ENCODE measurements around the gene DLG2. TPM values are rescaled to one million over a fixed set of nuclear protein-coding genes. Genes with fewer than 3 reads are reported as not detected.

The DLG2 gene
- total RNA-seq, 1 donor from 2014 or later = 2.1 TPM

- TF ChIP-seq CTCF (conservative IDR thresholded peaks at IDR 0.05) = no peak
Measured at GRCh38 chr11:84757711-84758110, 869.4 kb downstream of the DLG2 start.

DNA sequence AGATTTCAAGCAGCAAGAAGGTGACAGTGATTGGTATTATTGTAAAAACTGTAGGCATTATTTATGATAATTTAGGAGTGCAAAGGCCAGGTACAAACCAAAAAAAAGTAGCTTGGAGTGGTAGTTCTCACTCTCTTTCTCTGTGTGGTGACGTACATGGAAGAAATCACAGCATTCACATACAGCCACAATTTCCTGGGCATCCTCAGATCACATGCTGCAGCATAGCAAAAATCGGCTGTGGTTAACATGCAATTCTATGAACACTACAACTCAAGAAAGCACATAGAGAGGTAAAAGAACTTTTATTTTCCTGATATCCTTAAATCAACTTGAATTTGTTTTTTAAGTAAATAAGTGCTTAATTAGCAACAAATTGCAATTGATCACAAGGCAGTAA is 875.8 kb downstream of the DLG2 start:
- Mint-ChIP-seq H3K27me3 (ENCODE audit: low read depth) (no peaks in the 10 kb centered on the region), H3K4me3 (no peak overlapping the region), H3K4me1 (no peaks in the 10 kb centered on the region), H3K9me3 (no peaks in the 10 kb centered on the region), H3K27ac (ENCODE audit: unreplicated experiment) (no peak overlapping the region), H3K36me3 (ENCODE audit: low read depth) (no peaks in the 10 kb centered on the region)
- no peak for DNase-seq (ENCODE audit: low read depth, low spot score)
- TF ChIP-seq CTCF (conservative IDR thresholded peaks at IDR 0.05) = no peak

More at GRCh38 chr11:84757711-84758110, 869.4 kb downstream of the DLG2 start:
- no peaks in the 10 kb centered on the region for H3K9me3 Mint-ChIP-seq
- no peak overlapping the region for H3K4me3 Mint-ChIP-seq
- H3K4me1 Mint-ChIP-seq = no peaks in the 10 kb centered on the region
- no peaks in the 10 kb centered on the region for H3K27me3 Mint-ChIP-seq (ENCODE audit: low read depth)
- no peaks in the 10 kb centered on the region for H3K36me3 Mint-ChIP-seq (ENCODE audit: low read depth)
- H3K27ac Mint-ChIP-seq (ENCODE audit: unreplicated experiment) = no peak overlapping the region
- no peak for DNase-seq (ENCODE audit: low read depth, low spot score)

GRCh38 chr11:84747871-84748270 is 879.3 kb downstream of the DLG2 start:
- no peaks in the 10 kb centered on the region for H3K27me3 Mint-ChIP-seq (ENCODE audit: low read depth)
- no peak for TF ChIP-seq CTCF (conservative IDR thresholded peaks at IDR 0.05)
- H3K4me1 Mint-ChIP-seq = no peaks in the 10 kb centered on the region
- H3K27ac Mint-ChIP-seq (ENCODE audit: unreplicated experiment) = no peak overlapping the region
- no peaks in the 10 kb centered on the region for H3K36me3 Mint-ChIP-seq (ENCODE audit: low read depth)
- no peak for DNase-seq (ENCODE audit: low read depth, low spot score)
- no peaks in the 10 kb centered on the region for H3K9me3 Mint-ChIP-seq
- no peak overlapping the region for H3K4me3 Mint-ChIP-seq

DNA sequence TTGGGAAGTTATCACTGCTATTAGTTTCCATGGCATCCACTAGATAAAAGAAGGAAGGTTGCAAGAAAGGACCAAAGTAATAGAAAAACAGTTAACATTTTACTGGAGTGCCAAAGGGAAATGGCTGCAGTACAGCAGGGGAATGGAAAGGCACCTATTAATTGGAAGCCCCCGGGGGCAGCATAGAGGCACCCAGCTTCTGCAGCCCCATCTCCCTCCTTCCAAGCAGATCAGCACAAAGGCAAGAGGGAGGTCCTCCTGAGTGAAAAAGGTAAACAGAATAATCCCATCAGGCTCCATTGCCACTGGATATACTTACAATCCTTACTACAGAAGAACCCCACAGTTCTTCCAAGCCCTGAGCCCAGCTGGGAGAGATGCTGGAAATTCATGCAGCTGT is 887.1 kb downstream of the DLG2 start:
- TF ChIP-seq CTCF (conservative IDR thresholded peaks at IDR 0.05) = no peak
- Mint-ChIP-seq H3K36me3 (ENCODE audit: low read depth) (no peaks in the 10 kb centered on the region), H3K4me1 (no peaks in the 10 kb centered on the region), H3K9me3 (no peaks in the 10 kb centered on the region), H3K27me3 (ENCODE audit: low read depth) (no peaks in the 10 kb centered on the region), H3K4me3 (no peak overlapping the region), H3K27ac (ENCODE audit: unreplicated experiment) (no peak overlapping the region)
- DNase-seq (ENCODE audit: low read depth, low spot score) = no peak

GRCh38 chr11:84724256-84724655 is 902.9 kb downstream of the DLG2 start:
- Mint-ChIP-seq H3K36me3 (ENCODE audit: low read depth) (no peaks in the 10 kb centered on the region), H3K27me3 (ENCODE audit: low read depth) (peaks cover 46% of the 10 kb centered on the region), H3K27ac (ENCODE audit: unreplicated experiment) (no peak overlapping the region), H3K4me1 (peaks cover 13% of the 10 kb centered on the region), H3K4me3 (no peak overlapping the region), H3K9me3 (no peaks in the 10 kb centered on the region)
- no peak for TF ChIP-seq CTCF (conservative IDR thresholded peaks at IDR 0.05)
- no peak for DNase-seq (ENCODE audit: low read depth, low spot score)
